ENCODE data around the gene NUDCD2.
"Not testable (repeated sequence)": the region's sequence is repeated elsewhere in the genome, so short reads cannot be mapped to it uniquely, and the experiment has no call there.

NUDCD2 gene

GRCh38 chr5:163463063-163463435 is 3.1 kb upstream of the NUDCD2 start:
- DNase-seq = no peak

GRCh38 chr5:163460562-163461171 is 765 bp upstream of the NUDCD2 start, which contains the start of gene HMMR:
TSS of gene HMMR (plus strand) at chr5:163460632. CDS start at chr5:163460693, 61 bp downstream.
- no peak for DNase-seq

- DNase-seq = no peak
Measured at GRCh38 chr5:163459462-163459818, 462 bp downstream of the NUDCD2 start.

- DNase-seq = no peak
Measured at GRCh38 chr5:163458778-163459385, 1.0 kb downstream of the NUDCD2 start.

- DNase-seq = no peak
Measured at GRCh38 chr5:163456840-163457239, 3.1 kb downstream of the NUDCD2 start.

- no peak for DNase-seq
Measured at GRCh38 chr5:163456029-163456589, 3.8 kb downstream of the NUDCD2 start.

GRCh38 chr5:163455406-163455805 is 4.5 kb downstream of the NUDCD2 start:
- DNase-seq = not testable (repeated sequence)

GRCh38 chr5:163453705-163454104 is 6.2 kb downstream of the NUDCD2 start:
- no peak for DNase-seq

GRCh38 chr5:163451489-163451888 is 8.4 kb downstream of the NUDCD2 start:
- no peak for DNase-seq

GRCh38 chr5:163448491-163448890 is 11.4 kb downstream of the NUDCD2 start:
- no peak for DNase-seq

- DNase-seq = no peak
Measured at GRCh38 chr5:163447875-163448274, 12.0 kb downstream of the NUDCD2 start.

- DNase-seq = no peak
Measured at GRCh38 chr5:163447191-163447590, 12.7 kb downstream of the NUDCD2 start.

- no peak for DNase-seq
Measured at GRCh38 chr5:163445345-163445744, 14.6 kb downstream of the NUDCD2 start.

GRCh38 chr5:163444526-163444925 is 15.4 kb downstream of the NUDCD2 start:
- DNase-seq = no peak

- no peak for DNase-seq
Measured at GRCh38 chr5:163440954-163441353, 18.9 kb downstream of the NUDCD2 start.

- DNase-seq = no peak
Measured at GRCh38 chr5:163439092-163439425, 20.8 kb downstream of the NUDCD2 start.

GRCh38 chr5:163437309-163438182 is 22.4 kb downstream of the NUDCD2 start, which contains the start of gene CCNG1:
TSS of gene CCNG1 (plus strand) at chr5:163437595. CDS start at chr5:163439257, 1,662 bp downstream.
- DNase-seq = peak; percentile 87

GRCh38 chr5:163437011-163437308 is 22.9 kb downstream of the NUDCD2 start:
- no peak for DNase-seq

- DNase-seq = no peak
Measured at GRCh38 chr5:163436515-163436914, 23.4 kb downstream of the NUDCD2 start.

GRCh38 chr5:163434401-163434866 is 25.5 kb downstream of the NUDCD2 start:
- DNase-seq = no peak

- no peak for DNase-seq
Measured at GRCh38 chr5:163433271-163433670, 26.6 kb downstream of the NUDCD2 start.

GRCh38 chr5:163432544-163432943 is 27.4 kb downstream of the NUDCD2 start:
- DNase-seq = no peak

- not testable (repeated sequence) for DNase-seq
Measured at GRCh38 chr5:163426128-163426527, 33.8 kb downstream of the NUDCD2 start.

- no peak for DNase-seq
Measured at GRCh38 chr5:163424836-163425235, 35.1 kb downstream of the NUDCD2 start.

All from NCI-H1048 (cell line).